COR-L47 (cell line): ENCODE results near the gene DNAH2.

Experiments used
- DNase-seq: peaks from one replicate; lab custom pipeline; 2025; lab: John Stamatoyannopoulos, UW

DNAH2 gene

GRCh38 chr17:7727886-7728285 is 10.3 kb downstream of the DNAH2 start:
- no peak for DNase-seq

GRCh38 chr17:7729816-7730215 is 12.3 kb downstream of the DNAH2 start:
- no peak for DNase-seq

- DNase-seq, result no peak
These were observed 15.5 kb downstream of the DNAH2 start for GRCh38 chr17:7732981-7733539.

GRCh38 chr17:7737601-7738000 is 20.1 kb downstream of the DNAH2 start:
- no peak for DNase-seq

GRCh38 chr17:7739746-7740145 is 22.2 kb downstream of the DNAH2 start:
- no peak for DNase-seq

GRCh38 chr17:7740481-7741001 is 23.0 kb downstream of the DNAH2 start:
- peak; percentile 35 for DNase-seq

- DNase-seq, result no peak
These were observed 25.2 kb downstream of the DNAH2 start for GRCh38 chr17:7742729-7743128.

GRCh38 chr17:7744416-7744815 is 26.9 kb downstream of the DNAH2 start:
- no peak for DNase-seq

- no peak for DNase-seq
These were observed 28.4 kb downstream of the DNAH2 start for GRCh38 chr17:7745748-7746470.

GRCh38 chr17:7747635-7748071 is 30.1 kb downstream of the DNAH2 start:
- DNase-seq, result no peak

- no peak for DNase-seq
These were observed 30.7 kb downstream of the DNAH2 start for GRCh38 chr17:7748076-7748775.

GRCh38 chr17:7750321-7750821 is 32.8 kb downstream of the DNAH2 start:
- no peak for DNase-seq

- no peak for DNase-seq
These were observed 37.1 kb downstream of the DNAH2 start for GRCh38 chr17:7754656-7755055.

- no peak for DNase-seq
These were observed 37.7 kb downstream of the DNAH2 start for GRCh38 chr17:7755095-7755890.

- no peak for DNase-seq
These were observed 39.4 kb downstream of the DNAH2 start for GRCh38 chr17:7756968-7757367.

- DNase-seq, result no peak
These were observed 46.4 kb downstream of the DNAH2 start for GRCh38 chr17:7763919-7764318.

- no peak for DNase-seq
These were observed 49.5 kb downstream of the DNAH2 start for GRCh38 chr17:7767004-7767403.

GRCh38 chr17:7767405-7768021 is 50.0 kb downstream of the DNAH2 start:
- DNase-seq, result peak; percentile 13

GRCh38 chr17:7769854-7770253 is 52.3 kb downstream of the DNAH2 start:
- DNase-seq, result no peak

- DNase-seq, result no peak
These were observed 56.5 kb downstream of the DNAH2 start for GRCh38 chr17:7774055-7774521.

GRCh38 chr17:7775051-7775450 is 57.5 kb downstream of the DNAH2 start:
- DNase-seq, result no peak
